Colonic mucosa (tissue), 4 donors: Measurements from ENCODE around the gene CEP250. TPM values are rescaled to one million over a fixed set of nuclear protein-coding genes. Genes with fewer than 3 reads are reported as not detected.

Source experiments
- DNase-seq: peaks from one replicate; pipeline ENCODE4 v3.0.0-alpha.2; 2020
- H3K27ac ChIP-seq: fragments of 200-600 bp; one replicate; pipeline ENCODE4 v1.8.0; 2021
- H3K27me3 ChIP-seq: fragments of 200-600 bp; one replicate; pipeline ENCODE4 v1.8.0; 2021
- H3K36me3 ChIP-seq: fragments of 200-600 bp; one replicate; pipeline ENCODE4 v1.8.0; 2021
- H3K4me1 ChIP-seq: fragments of 200-600 bp; one replicate; pipeline ENCODE4 v1.8.0; 2021; ENCODE audit warnings: mild to moderate bottlenecking
- H3K4me3 ChIP-seq: fragments of 200-600 bp; one replicate; pipeline ENCODE4 v1.8.0; 2021
- H3K9ac ChIP-seq, 2 donors: one replicate each; pipeline ENCODE4 v1.7.0; 2013; ENCODE audit warnings: control low read depth in 2 of 2, low read depth in 2 of 2, low read length in 2 of 2
- H3K9me3 ChIP-seq: fragments of 200-600 bp; one replicate; pipeline ENCODE4 v1.8.0; 2021
- intact Hi-C: fragments of 100-400 bp; cut with DNase I; formaldehyde crosslinking; loops from one replicate; pipeline ENCODE4 v1.14.1; 2022
- total RNA-seq, 2 donors: library from RNA; stranded (reverse); fragmentation: NEBNext Ultra II Directional in 1 of 2; extraction: Animal tissue kit (Norgen Biotek cat#: 25700) in 1 of 2; gene quantifications; one replicate each; pipeline ENCODE4 v1.2.1, GENCODE V29; 2021
- TF ChIP-seq, protein P1 (sequence below): fragments of 200-600 bp; IDR thresholded peaks from one replicate; pipeline ENCODE4 v1.8.0; 2022; ENCODE audit warnings: antibody characterized with exemption, mild to moderate bottlenecking
- donor health status: healthy.
- donor health status: DM: no; HTN: no; CAD: no.
- donor health status: DM: no; HTN: no; CAD: no.

The CEP250 gene, protein sequence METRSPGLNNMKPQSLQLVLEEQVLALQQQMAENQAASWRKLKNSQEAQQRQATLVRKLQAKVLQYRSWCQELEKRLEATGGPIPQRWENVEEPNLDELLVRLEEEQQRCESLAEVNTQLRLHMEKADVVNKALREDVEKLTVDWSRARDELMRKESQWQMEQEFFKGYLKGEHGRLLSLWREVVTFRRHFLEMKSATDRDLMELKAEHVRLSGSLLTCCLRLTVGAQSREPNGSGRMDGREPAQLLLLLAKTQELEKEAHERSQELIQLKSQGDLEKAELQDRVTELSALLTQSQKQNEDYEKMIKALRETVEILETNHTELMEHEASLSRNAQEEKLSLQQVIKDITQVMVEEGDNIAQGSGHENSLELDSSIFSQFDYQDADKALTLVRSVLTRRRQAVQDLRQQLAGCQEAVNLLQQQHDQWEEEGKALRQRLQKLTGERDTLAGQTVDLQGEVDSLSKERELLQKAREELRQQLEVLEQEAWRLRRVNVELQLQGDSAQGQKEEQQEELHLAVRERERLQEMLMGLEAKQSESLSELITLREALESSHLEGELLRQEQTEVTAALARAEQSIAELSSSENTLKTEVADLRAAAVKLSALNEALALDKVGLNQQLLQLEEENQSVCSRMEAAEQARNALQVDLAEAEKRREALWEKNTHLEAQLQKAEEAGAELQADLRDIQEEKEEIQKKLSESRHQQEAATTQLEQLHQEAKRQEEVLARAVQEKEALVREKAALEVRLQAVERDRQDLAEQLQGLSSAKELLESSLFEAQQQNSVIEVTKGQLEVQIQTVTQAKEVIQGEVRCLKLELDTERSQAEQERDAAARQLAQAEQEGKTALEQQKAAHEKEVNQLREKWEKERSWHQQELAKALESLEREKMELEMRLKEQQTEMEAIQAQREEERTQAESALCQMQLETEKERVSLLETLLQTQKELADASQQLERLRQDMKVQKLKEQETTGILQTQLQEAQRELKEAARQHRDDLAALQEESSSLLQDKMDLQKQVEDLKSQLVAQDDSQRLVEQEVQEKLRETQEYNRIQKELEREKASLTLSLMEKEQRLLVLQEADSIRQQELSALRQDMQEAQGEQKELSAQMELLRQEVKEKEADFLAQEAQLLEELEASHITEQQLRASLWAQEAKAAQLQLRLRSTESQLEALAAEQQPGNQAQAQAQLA (N-terminal part only)
- 10 to 100 TPM; 30.7 to 41.5 TPM for total RNA-seq

GRCh38 chr20:35454881-35455609, at the start of gene CEP250:
Gene CEP250, plus strand, starts transcription at chr20:35455598. Its CDS starts 6,770 bp downstream, at chr20:35462368.
- Histone ChIP-seq H3K27ac (peak within 1 kb of the TSS; percentile 84), H3K9ac (peak within 1 kb of the TSS; percentile 80 to 92), H3K36me3 (no peaks in the 10 kb centered on the region), H3K27me3 (no peaks in the 10 kb centered on the region), H3K4me1 (no peaks in the 10 kb centered on the region), H3K4me3 (peak within 1 kb of the TSS; percentile 75), H3K9me3 (no peaks in the 10 kb centered on the region)
- TF ChIP-seq, protein P1, sequence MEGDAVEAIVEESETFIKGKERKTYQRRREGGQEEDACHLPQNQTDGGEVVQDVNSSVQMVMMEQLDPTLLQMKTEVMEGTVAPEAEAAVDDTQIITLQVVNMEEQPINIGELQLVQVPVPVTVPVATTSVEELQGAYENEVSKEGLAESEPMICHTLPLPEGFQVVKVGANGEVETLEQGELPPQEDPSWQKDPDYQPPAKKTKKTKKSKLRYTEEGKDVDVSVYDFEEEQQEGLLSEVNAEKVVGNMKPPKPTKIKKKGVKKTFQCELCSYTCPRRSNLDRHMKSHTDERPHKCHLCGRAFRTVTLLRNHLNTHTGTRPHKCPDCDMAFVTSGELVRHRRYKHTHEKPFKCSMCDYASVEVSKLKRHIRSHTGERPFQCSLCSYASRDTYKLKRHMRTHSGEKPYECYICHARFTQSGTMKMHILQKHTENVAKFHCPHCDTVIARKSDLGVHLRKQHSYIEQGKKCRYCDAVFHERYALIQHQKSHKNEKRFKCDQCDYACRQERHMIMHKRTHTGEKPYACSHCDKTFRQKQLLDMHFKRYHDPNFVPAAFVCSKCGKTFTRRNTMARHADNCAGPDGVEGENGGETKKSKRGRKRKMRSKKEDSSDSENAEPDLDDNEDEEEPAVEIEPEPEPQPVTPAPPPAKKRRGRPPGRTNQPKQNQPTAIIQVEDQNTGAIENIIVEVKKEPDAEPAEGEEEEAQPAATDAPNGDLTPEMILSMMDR = no peak
- DNase-seq = peak; percentile 94
- intact Hi-C loops = no loop called here

- no peak for DNase-seq
These were observed 49.6 kb upstream of the CEP250 start for GRCh38 chr20:35405775-35406174.

DNA sequence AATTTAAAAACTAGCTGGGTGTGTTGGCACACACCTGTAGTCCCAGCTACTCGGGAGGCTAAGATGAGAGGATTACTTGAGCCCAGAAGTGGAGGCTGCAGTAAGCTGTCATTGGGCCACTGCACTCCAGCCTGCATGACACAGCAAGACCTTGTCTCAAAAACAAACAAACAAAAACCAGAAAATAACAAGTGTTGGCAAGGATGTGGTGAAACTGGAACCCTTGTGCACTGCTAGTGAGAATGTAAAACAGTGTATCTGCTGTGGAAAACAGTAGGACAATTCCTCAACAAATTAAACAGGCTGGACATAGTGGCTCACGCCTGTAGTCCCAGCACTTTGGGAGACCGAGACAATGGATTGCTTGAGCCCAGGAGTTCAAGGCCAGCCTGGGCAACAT, 47.1 kb upstream of the CEP250 start:
- DNase-seq = no peak
- Histone ChIP-seq H3K4me1 (no peaks in the 10 kb centered on the region), H3K27me3 (no peaks in the 10 kb centered on the region), H3K4me3 (no peak overlapping the region), H3K36me3 (no peaks in the 10 kb centered on the region), H3K9ac (no peak overlapping the region), H3K9me3 (no peaks in the 10 kb centered on the region), H3K27ac (no peak overlapping the region)
- TF ChIP-seq, protein P1 = no peak
- intact Hi-C loops = no loop called here

More at GRCh38 chr20:35405775-35406174, 49.6 kb upstream of the CEP250 start:
- H3K4me3 ChIP-seq = no peak overlapping the region
- no peaks in the 10 kb centered on the region for H3K9me3 ChIP-seq
- no peak overlapping the region for H3K27ac ChIP-seq
- no peaks in the 10 kb centered on the region for H3K27me3 ChIP-seq
- no peak overlapping the region for H3K9ac ChIP-seq
- H3K36me3 ChIP-seq = no peaks in the 10 kb centered on the region
- TF ChIP-seq, protein P1 = no peak
- intact Hi-C loops = no loop called here
- no peaks in the 10 kb centered on the region for H3K4me1 ChIP-seq

DNA sequence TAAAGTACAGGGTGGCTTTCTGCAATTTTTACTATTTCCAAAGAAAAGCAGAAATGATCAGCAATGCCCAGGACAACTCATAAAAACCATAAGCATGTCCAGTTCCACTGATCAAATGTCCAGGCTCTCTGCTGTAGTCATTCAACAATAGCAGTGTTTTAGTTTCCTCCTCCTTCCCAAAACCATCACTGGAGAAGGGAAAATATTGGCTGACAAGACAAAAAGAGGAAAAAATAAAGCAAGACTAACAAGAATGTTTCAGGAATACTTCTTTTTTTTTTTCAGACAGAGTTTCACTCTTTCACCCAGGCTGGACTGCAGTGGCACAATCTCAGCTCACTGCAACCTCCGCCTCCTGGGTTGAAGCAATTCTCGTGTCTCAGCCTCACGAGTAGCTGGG, 45.9 kb upstream of the CEP250 start:
- intact Hi-C loops = no loop called here
- Histone ChIP-seq H3K36me3 (no peaks in the 10 kb centered on the region), H3K4me1 (no peaks in the 10 kb centered on the region), H3K9me3 (no peaks in the 10 kb centered on the region), H3K27me3 (no peaks in the 10 kb centered on the region), H3K27ac (no peak overlapping the region), H3K4me3 (no peak overlapping the region), H3K9ac (no peak overlapping the region)
- no peak for DNase-seq
- TF ChIP-seq, protein P1 = no peak
